ENCODE results near the gene AK1. TPM values are rescaled to one million over a fixed set of nuclear protein-coding genes. Genes with fewer than 3 reads are reported as not detected.

AK1 gene

Small RNA genes lying within 50 kb of the gene (small RNA-seq; reads per million reads assigned to genes)
- gene MIR4672 (ENCODE audit: low read depth) (2.3 reads per million), gene RF00019 (ENCODE audit: low read depth) (not detected), gene RNA5SP296 (ENCODE audit: low read depth) (not detected)

Measured in mesenchymal stem cell (in vitro differentiated cells and primary cell).